ENCODE results near the gene PPP1R1B. TPM values are rescaled to one million over a fixed set of nuclear protein-coding genes. Genes with fewer than 3 reads are reported as not detected.

PPP1R1B gene
- total and polyA plus RNA-seq, 9 of the 15 experiments (the other 6 are each of a cell fraction or from before 2014, with no cell fraction given): 0.07 to 0.18 (median 0.10) TPM; not detected in 4

- TF ChIP-seq ZNF511 (CRISPR knock-in tag; IDR thresholded peaks at IDR 0.05): no peak
- no peak for TF ChIP-seq ZSCAN29 (IDR thresholded peaks at IDR 0.05)
- no peak for TF ChIP-seq ZNF224 (CRISPR knock-in tag; IDR thresholded peaks at IDR 0.05)
- TF ChIP-seq ZFP30 (CRISPR knock-in tag; IDR thresholded peaks at IDR 0.05; ENCODE audit: borderline replicate concordance): no peak
- TF ChIP-seq DPF2 (IDR thresholded peaks at IDR 0.05): no peak
- peak; percentile 76 for TF ChIP-seq ADNP (tag; IDR thresholded peaks at IDR 0.05)
- TF ChIP-seq POLR2G (IDR thresholded peaks at IDR 0.05; ENCODE audit: low read depth, low read length): no peak
- TF ChIP-seq NONO (IDR thresholded peaks at IDR 0.05; ENCODE audit: low read depth in 2 of 2, low read length in 1 of 2): no peak
- no peak for TF ChIP-seq ZNF76 (CRISPR knock-in tag; IDR thresholded peaks at IDR 0.05; ENCODE audit: borderline replicate concordance)
- no peak for TF ChIP-seq DMBX1 (CRISPR knock-in tag; IDR thresholded peaks at IDR 0.05; ENCODE audit: borderline replicate concordance)
- peak; percentile 30 to 70 for TF ChIP-seq RAD21 (CRISPR knock-in tag; conservative IDR thresholded peaks at IDR 0.05 in 1 of 2, IDR thresholded peaks at IDR 0.05 in 1 of 2)
- no peak for TF ChIP-seq ZNF589 (CRISPR knock-in tag; IDR thresholded peaks at IDR 0.05; ENCODE audit: low read depth)
- no peak for TF ChIP-seq ARNT (IDR thresholded peaks at IDR 0.05)
- TF ChIP-seq TAF9B (IDR thresholded peaks at IDR 0.05; ENCODE audit: partially characterized antibody): no peak
- TF ChIP-seq MAFK (IDR thresholded peaks at IDR 0.05; ENCODE audit: low read length): no peak
- no peak for TF ChIP-seq ARID3A (IDR thresholded peaks at IDR 0.05; ENCODE audit: borderline replicate concordance, low read depth, low read length)
- TF ChIP-seq TAF7 (tag; IDR thresholded peaks at IDR 0.05): peak; percentile 27; the same call in 1 of the 2 replicates
- TF ChIP-seq TOE1 (IDR thresholded peaks at IDR 0.05; ENCODE audit: borderline replicate concordance): no peak
- no peak for TF ChIP-seq TOE1 (CRISPR knock-in tag; IDR thresholded peaks at IDR 0.05; ENCODE audit: borderline replicate concordance, low read depth)
- TF ChIP-seq ZNF212 (CRISPR knock-in tag; IDR thresholded peaks at IDR 0.05): no peak
- no peak for TF ChIP-seq KLF6 (CRISPR knock-in tag; IDR thresholded peaks at IDR 0.05; ENCODE audit: borderline replicate concordance)
- TF ChIP-seq NFXL1 (CRISPR knock-in tag; IDR thresholded peaks at IDR 0.05): no peak
- TF ChIP-seq SAFB2 (IDR thresholded peaks at IDR 0.05; ENCODE audit: borderline replicate concordance, low read depth, low read length, severe bottlenecking): no peak
- no peak for TF ChIP-seq POLR2AphosphoS5 (IDR thresholded peaks at IDR 0.05; ENCODE audit: control insufficient read depth, insufficient read depth, low read depth, low read length)
- no peak for TF ChIP-seq ZNF830 (CRISPR knock-in tag; IDR thresholded peaks at IDR 0.05)
- TF ChIP-seq MEF2D (tag; conservative IDR thresholded peaks at IDR 0.05; ENCODE audit: low read depth): no peak
These were observed 27.0 kb downstream of the PPP1R1B start (continued) for GRCh38 chr17:39653662-39654331.
